HEK293 (cell line): ENCODE data around the gene CAD.

ENCODE experiments used
- CTCF ChIA-PET: fragments of 350-600 bp; formaldehyde crosslinking; extraction: SDS; loops from one replicate; lab custom pipeline; 2021; ENCODE audit warnings: antibody characterized with exemption; lab: Yijun Ruan, JAX
- POLR2A ChIA-PET: fragments of 300-600 bp; formaldehyde crosslinking; extraction: SDS; loops from one replicate; lab custom pipeline; 2020; ENCODE audit warnings: antibody characterized with exemption, inconsistent platforms; lab: Yijun Ruan, JAX
- H3K27ac ChIP-seq: fragments of 200-500 bp; sonication (Bioruptor generic); 2 replicates; pipeline ENCODE4 v1.5.1; 2014; ENCODE audit warnings: low read depth, low read length, control low read depth, inconsistent platforms; ENCODE audit errors: extremely low read depth
- H3K36me3 ChIP-seq, 2 experiments: fragments of 200-500 bp in 1 of 2; sonication (Bioruptor generic) in 1 of 2; 1 replicate in 1 of 2; 2 replicates in 1 of 2; pipeline ENCODE4 v1.5.1; 2014 to 2017; ENCODE audit warnings: inconsistent platforms in 2 of 2, low read length in 2 of 2; ENCODE audit not compliant: control insufficient read depth in 2 of 2, insufficient read depth in 1 of 2
- H3K4me1 ChIP-seq: fragments of 200-500 bp; sonication (Bioruptor generic); 2 replicates; pipeline ENCODE4 v1.5.1; 2014; ENCODE audit warnings: mild to moderate bottlenecking, low read length, inconsistent platforms; ENCODE audit not compliant: control insufficient read depth, insufficient read depth
- H3K4me3 ChIP-seq: 2 replicates; pipeline ENCODE4 v1.5.1; 2011; ENCODE audit warnings: low read depth, mild to moderate bottlenecking, control low read depth, low read length, moderate library complexity
- H3K9me3 ChIP-seq: fragments of 200-500 bp; sonication (Bioruptor generic); 2 replicates; pipeline ENCODE4 v1.5.1; 2014; ENCODE audit warnings: low read depth, low read length, inconsistent platforms; ENCODE audit not compliant: control insufficient read depth, insufficient read depth
- BCL11B ChIP-seq: fragments of 450-650 bp; formaldehyde crosslinking; IDR thresholded peaks from 2 replicates; pipeline ENCODE4 v1.5.1; 2016; ENCODE audit warnings: low read depth, missing biosample characterization, missing genetic modification characterization
- MEIS1 ChIP-seq: sonication (generic); formaldehyde crosslinking; IDR thresholded peaks from 2 replicates; pipeline ENCODE4 v1.8.1; 2022; ENCODE audit warnings: missing genetic modification reagents, mild to moderate bottlenecking, borderline replicate concordance
- MYNN ChIP-seq: fragments of 450-650 bp; formaldehyde crosslinking; IDR thresholded peaks from 2 replicates; pipeline ENCODE4 v1.5.1; 2016; ENCODE audit warnings: missing biosample characterization, missing genetic modification characterization, borderline replicate concordance
- PBX3 ChIP-seq: sonication (generic); formaldehyde crosslinking; IDR thresholded peaks from 2 replicates; pipeline ENCODE4 v1.8.1; 2022; ENCODE audit warnings: mild to moderate bottlenecking, moderate library complexity, missing genetic modification reagents
- PRDM1 ChIP-seq: fragments of 450-650 bp; formaldehyde crosslinking; IDR thresholded peaks from 2 replicates; pipeline ENCODE4; 2016; ENCODE audit warnings: missing biosample characterization, missing genetic modification characterization
- SP2 ChIP-seq: fragments of 450-650 bp; formaldehyde crosslinking; IDR thresholded peaks from 2 replicates; pipeline ENCODE4 v1.5.1; 2016; ENCODE audit warnings: missing biosample characterization, missing genetic modification characterization
- ZFP37 ChIP-seq: fragments of 450-650 bp; formaldehyde crosslinking; IDR thresholded peaks from 2 replicates; pipeline ENCODE4 v1.5.1; 2016; ENCODE audit warnings: missing biosample characterization, missing genetic modification characterization
- ZFP41 ChIP-seq: fragments of 450-650 bp; formaldehyde crosslinking; IDR thresholded peaks from 2 replicates; pipeline ENCODE4 v1.5.1; 2016; ENCODE audit warnings: missing biosample characterization, missing genetic modification characterization, borderline replicate concordance
- ZNF132 ChIP-seq: fragments of 450-650 bp; formaldehyde crosslinking; IDR thresholded peaks from 2 replicates; pipeline ENCODE4 v1.5.1; 2017; ENCODE audit warnings: missing biosample characterization, missing genetic modification characterization, borderline replicate concordance
- ZNF202 ChIP-seq: fragments of 450-650 bp; formaldehyde crosslinking; IDR thresholded peaks from 2 replicates; pipeline ENCODE4 v1.5.1; 2016; ENCODE audit warnings: missing biosample characterization, missing genetic modification characterization, borderline replicate concordance
- ZNF292 ChIP-seq: fragments of 450-650 bp; formaldehyde crosslinking; IDR thresholded peaks from 2 replicates; pipeline ENCODE4 v1.5.1; 2016; ENCODE audit warnings: low read depth, missing biosample characterization, missing genetic modification characterization, borderline replicate concordance
- ZNF416 ChIP-seq: fragments of 450-650 bp; formaldehyde crosslinking; IDR thresholded peaks from 2 replicates; pipeline ENCODE4 v1.5.1; 2016; ENCODE audit warnings: missing biosample characterization, missing genetic modification characterization
- ZNF423 ChIP-seq: fragments of 450-650 bp; formaldehyde crosslinking; IDR thresholded peaks from 2 replicates; pipeline ENCODE4 v1.5.1; 2016; ENCODE audit warnings: missing biosample characterization, missing genetic modification characterization
- ZNF473 ChIP-seq: fragments of 450-650 bp; formaldehyde crosslinking; IDR thresholded peaks from 2 replicates; pipeline ENCODE4 v1.5.1; 2017; ENCODE audit warnings: missing biosample characterization, missing genetic modification characterization
- ZNF549 ChIP-seq: fragments of 450-650 bp; IDR thresholded peaks from 2 replicates; pipeline ENCODE4 v1.5.1; 2018; ENCODE audit warnings: missing biosample characterization, missing genetic modification characterization, mild to moderate bottlenecking, inconsistent platforms, moderate library complexity
- ZNF558 ChIP-seq: fragments of 450-650 bp; formaldehyde crosslinking; IDR thresholded peaks from 2 replicates; pipeline ENCODE4 v1.5.1; 2016; ENCODE audit warnings: missing biosample characterization, missing genetic modification characterization
- ZNF560 ChIP-seq: fragments of 450-650 bp; formaldehyde crosslinking; IDR thresholded peaks from 2 replicates; pipeline ENCODE4 v1.5.1; 2017; ENCODE audit warnings: missing biosample characterization, missing genetic modification characterization, borderline replicate concordance
- ZNF585B ChIP-seq: fragments of 450-650 bp; formaldehyde crosslinking; IDR thresholded peaks from 2 replicates; pipeline ENCODE4 v1.5.1; 2016; ENCODE audit warnings: missing biosample characterization, missing genetic modification characterization
- ZNF623 ChIP-seq: fragments of 450-650 bp; formaldehyde crosslinking; IDR thresholded peaks from 2 replicates; pipeline ENCODE4 v1.5.1; 2016; ENCODE audit warnings: missing biosample characterization, missing genetic modification characterization
- ZNF670 ChIP-seq: fragments of 450-650 bp; formaldehyde crosslinking; IDR thresholded peaks from 2 replicates; pipeline ENCODE4 v1.5.1; 2016; ENCODE audit warnings: missing biosample characterization, missing genetic modification characterization, low read depth
- ZNF777 ChIP-seq: fragments of 450-650 bp; formaldehyde crosslinking; IDR thresholded peaks from 2 replicates; pipeline ENCODE4 v1.5.1; 2017; ENCODE audit warnings: missing biosample characterization, missing genetic modification characterization, borderline replicate concordance
- ZNF843 ChIP-seq: fragments of 450-650 bp; formaldehyde crosslinking; IDR thresholded peaks from 2 replicates; pipeline ENCODE4 v1.5.1; 2016; ENCODE audit warnings: missing biosample characterization, missing genetic modification characterization
- ZXDB ChIP-seq: fragments of 450-650 bp; formaldehyde crosslinking; IDR thresholded peaks from 2 replicates; pipeline ENCODE4 v1.5.1; 2016; ENCODE audit warnings: missing biosample characterization, missing genetic modification characterization
- TF ChIP-seq, protein P1 (sequence below): fragments of 450-650 bp; formaldehyde crosslinking; IDR thresholded peaks from 2 replicates; pipeline ENCODE4 v1.5.1; 2017; ENCODE audit warnings: missing biosample characterization, missing genetic modification characterization
- TF ChIP-seq, protein P2 (sequence below): fragments of 450-650 bp; formaldehyde crosslinking; IDR thresholded peaks from 2 replicates; pipeline ENCODE4 v1.5.1; 2016; ENCODE audit warnings: missing biosample characterization, missing genetic modification characterization, low read depth
- TF ChIP-seq, protein P3 (sequence below): fragments of 450-650 bp; formaldehyde crosslinking; IDR thresholded peaks from 2 replicates; pipeline ENCODE4 v1.5.1; 2017; ENCODE audit warnings: missing biosample characterization, missing genetic modification characterization

The CAD gene

GRCh38 chr2:27199241-27199640, 17.9 kb upstream of the CAD start:
- POLR2A ChIA-PET = no interaction called here
- TF ChIP-seq BCL11B (no peak), ZNF473 (tag by site-specific recombination) (no peak), ZNF623 (tag by site-specific recombination) (no peak), ZNF585B (tag by site-specific recombination) (no peak), ZNF843 (no peak), ZNF132 (tag by site-specific recombination) (no peak), ZNF423 (tag by site-specific recombination) (no peak), ZXDB (tag by site-specific recombination) (no peak), MYNN (tag by site-specific recombination) (no peak), PBX3 (CRISPR knock-in tag) (no peak), SP2 (tag by site-specific recombination) (no peak), ZFP41 (tag by site-specific recombination) (no peak), MEIS1 (CRISPR knock-in tag) (no peak), ZNF202 (tag by site-specific recombination) (no peak)
- TF ChIP-seq, protein P1, sequence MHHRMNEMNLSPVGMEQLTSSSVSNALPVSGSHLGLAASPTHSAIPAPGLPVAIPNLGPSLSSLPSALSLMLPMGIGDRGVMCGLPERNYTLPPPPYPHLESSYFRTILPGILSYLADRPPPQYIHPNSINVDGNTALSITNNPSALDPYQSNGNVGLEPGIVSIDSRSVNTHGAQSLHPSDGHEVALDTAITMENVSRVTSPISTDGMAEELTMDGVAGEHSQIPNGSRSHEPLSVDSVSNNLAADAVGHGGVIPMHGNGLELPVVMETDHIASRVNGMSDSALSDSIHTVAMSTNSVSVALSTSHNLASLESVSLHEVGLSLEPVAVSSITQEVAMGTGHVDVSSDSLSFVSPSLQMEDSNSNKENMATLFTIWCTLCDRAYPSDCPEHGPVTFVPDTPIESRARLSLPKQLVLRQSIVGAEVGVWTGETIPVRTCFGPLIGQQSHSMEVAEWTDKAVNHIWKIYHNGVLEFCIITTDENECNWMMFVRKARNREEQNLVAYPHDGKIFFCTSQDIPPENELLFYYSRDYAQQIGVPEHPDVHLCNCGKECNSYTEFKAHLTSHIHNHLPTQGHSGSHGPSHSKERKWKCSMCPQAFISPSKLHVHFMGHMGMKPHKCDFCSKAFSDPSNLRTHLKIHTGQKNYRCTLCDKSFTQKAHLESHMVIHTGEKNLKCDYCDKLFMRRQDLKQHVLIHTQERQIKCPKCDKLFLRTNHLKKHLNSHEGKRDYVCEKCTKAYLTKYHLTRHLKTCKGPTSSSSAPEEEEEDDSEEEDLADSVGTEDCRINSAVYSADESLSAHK (tag by site-specific recombination) = no peak
- 0 out of 2 replicates have a peak, but pooled peaks cover 3% of the 10 kb centered on the region for H3K4me1 ChIP-seq
- CTCF ChIA-PET = interaction anchor here (0.7 to 0.8 kb wide), 3 partner anchors 65 to 99 kb away, joined by 3 to 7 read pairs (median 4); partner anchors contain the start of gene PREB
- H3K4me3 ChIP-seq = no peak overlapping the region
- peaks cover 0 to 43% of the 10 kb centered on the region in 2 experiments; a peak in 2 of 3 replicates for H3K36me3 ChIP-seq
- no peaks in the 10 kb centered on the region for H3K9me3 ChIP-seq
- peak overlapping the region; percentile 24; the same call in 1 of the 2 replicates for H3K27ac ChIP-seq

GRCh38 chr2:27201675-27202074, 15.5 kb upstream of the CAD start:
- Histone ChIP-seq H3K9me3 (no peaks in the 10 kb centered on the region), H3K4me1 (no peaks in the 10 kb centered on the region), H3K36me3 (peaks cover 0 to 68% of the 10 kb centered on the region in 2 experiments; a peak in 2 of 3 replicates), H3K4me3 (no peak overlapping the region), H3K27ac (no peak overlapping the region)
- ChIA-PET POLR2A (no interaction called here), CTCF (interaction anchor here (0.6 kb wide), 1 partner anchor 14 kb away, joined by 4 read pairs; no protein-coding TSS in a partner anchor)
- TF ChIP-seq PRDM1 (tag by site-specific recombination) = no peak
- TF ChIP-seq ZFP37 = no peak
- TF ChIP-seq, protein P2, sequence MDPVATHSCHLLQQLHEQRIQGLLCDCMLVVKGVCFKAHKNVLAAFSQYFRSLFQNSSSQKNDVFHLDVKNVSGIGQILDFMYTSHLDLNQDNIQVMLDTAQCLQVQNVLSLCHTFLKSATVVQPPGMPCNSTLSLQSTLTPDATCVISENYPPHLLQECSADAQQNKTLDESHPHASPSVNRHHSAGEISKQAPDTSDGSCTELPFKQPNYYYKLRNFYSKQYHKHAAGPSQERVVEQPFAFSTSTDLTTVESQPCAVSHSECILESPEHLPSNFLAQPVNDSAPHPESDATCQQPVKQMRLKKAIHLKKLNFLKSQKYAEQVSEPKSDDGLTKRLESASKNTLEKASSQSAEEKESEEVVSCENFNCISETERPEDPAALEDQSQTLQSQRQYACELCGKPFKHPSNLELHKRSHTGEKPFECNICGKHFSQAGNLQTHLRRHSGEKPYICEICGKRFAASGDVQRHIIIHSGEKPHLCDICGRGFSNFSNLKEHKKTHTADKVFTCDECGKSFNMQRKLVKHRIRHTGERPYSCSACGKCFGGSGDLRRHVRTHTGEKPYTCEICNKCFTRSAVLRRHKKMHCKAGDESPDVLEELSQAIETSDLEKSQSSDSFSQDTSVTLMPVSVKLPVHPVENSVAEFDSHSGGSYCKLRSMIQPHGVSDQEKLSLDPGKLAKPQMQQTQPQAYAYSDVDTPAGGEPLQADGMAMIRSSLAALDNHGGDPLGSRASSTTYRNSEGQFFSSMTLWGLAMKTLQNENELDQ = no peak
- TF ChIP-seq, protein P3, sequence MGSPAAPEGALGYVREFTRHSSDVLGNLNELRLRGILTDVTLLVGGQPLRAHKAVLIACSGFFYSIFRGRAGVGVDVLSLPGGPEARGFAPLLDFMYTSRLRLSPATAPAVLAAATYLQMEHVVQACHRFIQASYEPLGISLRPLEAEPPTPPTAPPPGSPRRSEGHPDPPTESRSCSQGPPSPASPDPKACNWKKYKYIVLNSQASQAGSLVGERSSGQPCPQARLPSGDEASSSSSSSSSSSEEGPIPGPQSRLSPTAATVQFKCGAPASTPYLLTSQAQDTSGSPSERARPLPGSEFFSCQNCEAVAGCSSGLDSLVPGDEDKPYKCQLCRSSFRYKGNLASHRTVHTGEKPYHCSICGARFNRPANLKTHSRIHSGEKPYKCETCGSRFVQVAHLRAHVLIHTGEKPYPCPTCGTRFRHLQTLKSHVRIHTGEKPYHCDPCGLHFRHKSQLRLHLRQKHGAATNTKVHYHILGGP (tag by site-specific recombination) = no peak
- TF ChIP-seq ZNF560 (tag by site-specific recombination) = no peak
- no peak for TF ChIP-seq ZNF777 (tag by site-specific recombination)
- TF ChIP-seq ZNF558 (tag by site-specific recombination) = no peak
- no peak for TF ChIP-seq ZNF416 (tag by site-specific recombination)
- TF ChIP-seq ZNF292 (tag by site-specific recombination) = no peak
- no peak for TF ChIP-seq ZNF670
- TF ChIP-seq ZNF549 (tag by site-specific recombination) = no peak
